Urothelium cell line (cell line): Measurements from ENCODE around the gene KCNAB2.

Experiments
- DNase-seq: peaks from one replicate; pipeline ENCODE4 v3.0.0; 2011; ENCODE audit warnings: low spot score, mixed read lengths
- FAIRE-seq: peaks from 2 replicates; lab custom pipeline; 2011; peaks lifted over from hg19 to GRCh38; lab: Jason Lieb, UNC

The KCNAB2 gene

GRCh38 chr1:6077506-6077905 lies 31.8 kb downstream of the KCNAB2 start:
- no peak for FAIRE-seq
- DNase-seq: no peak

- no peak for FAIRE-seq
- DNase-seq: no peak
Measured at GRCh38 chr1:6077919-6078318, 32.2 kb downstream of the KCNAB2 start.

GRCh38 chr1:6080469-6080868 lies 34.8 kb downstream of the KCNAB2 start:
- DNase-seq: no peak
- no peak for FAIRE-seq

GRCh38 chr1:6081901-6082300 lies 36.2 kb downstream of the KCNAB2 start:
- DNase-seq (no peak), FAIRE-seq (no peak)

GRCh38 chr1:6082430-6082971 lies 36.8 kb downstream of the KCNAB2 start:
- DNase-seq: no peak
- no peak for FAIRE-seq

GRCh38 chr1:6083385-6083784 lies 37.7 kb downstream of the KCNAB2 start:
- no peak for FAIRE-seq
- DNase-seq: no peak

- DNase-seq (no peak), FAIRE-seq (no peak)
Measured at GRCh38 chr1:6083801-6084446, 38.2 kb downstream of the KCNAB2 start.

- no peak for FAIRE-seq
- no peak for DNase-seq
Measured at GRCh38 chr1:6084781-6085495, 39.2 kb downstream of the KCNAB2 start.

GRCh38 chr1:6085666-6086065 lies 40.0 kb downstream of the KCNAB2 start:
- DNase-seq: no peak
- FAIRE-seq: no peak

- no peak for DNase-seq
- FAIRE-seq: no peak
Measured at GRCh38 chr1:6086358-6086757, 40.7 kb downstream of the KCNAB2 start.

GRCh38 chr1:6086762-6087376 lies 41.2 kb downstream of the KCNAB2 start:
- DNase-seq: no peak
- no peak for FAIRE-seq

- DNase-seq (no peak), FAIRE-seq (no peak)
Measured at GRCh38 chr1:6087377-6087772, 41.7 kb downstream of the KCNAB2 start.

- FAIRE-seq (no peak), DNase-seq (no peak)
Measured at GRCh38 chr1:6087958-6088357, 42.3 kb downstream of the KCNAB2 start.

GRCh38 chr1:6088956-6089355 lies 43.3 kb downstream of the KCNAB2 start:
- FAIRE-seq: no peak
- no peak for DNase-seq

- DNase-seq (no peak), FAIRE-seq (no peak)
Measured at GRCh38 chr1:6090288-6090687, 44.6 kb downstream of the KCNAB2 start.

GRCh38 chr1:6090996-6091822 lies 45.5 kb downstream of the KCNAB2 start:
- DNase-seq (no peak), FAIRE-seq (no peak)

- DNase-seq: no peak
- no peak for FAIRE-seq
Measured at GRCh38 chr1:6091823-6092109, 46.1 kb downstream of the KCNAB2 start.

GRCh38 chr1:6092211-6092610 lies 46.5 kb downstream of the KCNAB2 start:
- DNase-seq (no peak), FAIRE-seq (no peak)

GRCh38 chr1:6093071-6093470 lies 47.4 kb downstream of the KCNAB2 start:
- no peak for FAIRE-seq
- DNase-seq: no peak

- DNase-seq: no peak
- FAIRE-seq: no peak
Measured at GRCh38 chr1:6093611-6094010, 47.9 kb downstream of the KCNAB2 start.

- DNase-seq: no peak
Measured at GRCh38 chr1:6094246-6094645, 48.6 kb downstream of the KCNAB2 start.

More at GRCh38 chr1:6094246-6094645, 48.6 kb downstream of the KCNAB2 start:
- no peak for FAIRE-seq
